Smooth muscle cell (in vitro differentiated cells): ENCODE measurements around the gene MRPS18A. TPM values are rescaled to one million over a fixed set of nuclear protein-coding genes. Genes with fewer than 3 reads are reported as not detected.

Experiments used
- DNase-seq: peaks from one replicate; lab custom pipeline; 2025; ENCODE audit not compliant: unreplicated experiment; lab: John Stamatoyannopoulos, UW
- H2AFZ ChIP-seq: fragments of 200-600 bp; sonication (generic); 2 replicates; pipeline ENCODE4 v1.6.0; 2016; ENCODE audit warnings: antibody characterized with exemption, low read depth, mild to moderate bottlenecking
- H3F3A ChIP-seq: fragments of 200-600 bp; sonication (generic); 2 replicates; pipeline ENCODE4 v1.6.0; 2017; ENCODE audit warnings: antibody characterized with exemption, low read depth
- H3K27ac ChIP-seq: fragments of 200-600 bp; sonication (generic); 2 replicates; pipeline ENCODE4 v1.5.1; 2016; ENCODE audit warnings: low read depth, mild to moderate bottlenecking
- H3K27me3 ChIP-seq: fragments of 200-600 bp; sonication (generic); 2 replicates; pipeline ENCODE4 v1.6.1; 2016; ENCODE audit warnings: low read depth, mild to moderate bottlenecking
- H3K36me3 ChIP-seq: fragments of 200-600 bp; sonication (generic); 2 replicates; pipeline ENCODE4 v1.5.1; 2016; ENCODE audit warnings: low read depth
- H3K4me1 ChIP-seq: fragments of 200-600 bp; sonication (generic); 2 replicates; pipeline ENCODE4 v1.5.1; 2016; ENCODE audit warnings: low read depth
- H3K4me2 ChIP-seq: fragments of 200-600 bp; sonication (generic); 2 replicates; pipeline ENCODE4 v1.6.0; 2016; ENCODE audit warnings: mild to moderate bottlenecking
- H3K4me3 ChIP-seq: fragments of 200-600 bp; sonication (generic); 2 replicates; pipeline ENCODE4 v1.5.1; 2016; ENCODE audit warnings: mild to moderate bottlenecking
- H3K79me2 ChIP-seq: fragments of 200-600 bp; sonication (generic); 2 replicates; pipeline ENCODE4 v1.6.0; 2016; ENCODE audit warnings: low read depth, mild to moderate bottlenecking
- H3K9ac ChIP-seq: fragments of 200-600 bp; sonication (generic); 2 replicates; pipeline ENCODE4 v1.6.0; 2016; ENCODE audit warnings: low read depth
- H3K9me3 ChIP-seq: fragments of 200-600 bp; sonication (generic); replicated peaks from 2 replicates; pipeline ENCODE4 v1.5.1; 2016; ENCODE audit warnings: low read depth
- H4K20me1 ChIP-seq: fragments of 200-600 bp; sonication (generic); 2 replicates; pipeline ENCODE4 v1.6.0; 2016; ENCODE audit warnings: low read depth
- WGBS: methylation state at CpG from one replicate; pipeline ENCODE4 v1.1.7; 2016; ENCODE audit warnings: low lambda C conversion rate; 5-methylcytosine and 5-hydroxymethylcytosine counted together
- polyA plus RNA-seq: library from polyadenylated mRNA; unstranded; fragments of >200 nt; fragmentation: Nextera tagmentation; extraction: Ambion mirVana; gene quantifications from 2 replicates; pipeline ENCODE4 v1.2.1, GENCODE V29; 2016
- total RNA-seq: library from RNA; depleted of rRNA; stranded (reverse); fragments of >200 nt; gene quantifications from 2 replicates; pipeline ENCODE4 v1.2.3, GENCODE V29; 2014
- TF ChIP-seq, protein P1 (sequence below): fragments of 200-600 bp; sonication (generic); IDR thresholded peaks from 2 replicates; pipeline ENCODE4 v1.5.1; 2017; ENCODE audit warnings: borderline replicate concordance, mild to moderate bottlenecking, antibody characterized with exemption; ENCODE audit not compliant: insufficient read depth, poor library complexity, severe bottlenecking

The MRPS18A gene
- total and polyA plus RNA-seq, 2 experiments from 2014 or later: 40.4 to 59.9 TPM

- Histone ChIP-seq H3F3A (no peaks in the 10 kb centered on the region), H3K4me1 (peaks cover 5% of the 10 kb centered on the region), H3K36me3 (no peaks in the 10 kb centered on the region), H3K4me3 (no peak overlapping the region), H3K9ac (no peak overlapping the region), H4K20me1 (no peaks in the 10 kb centered on the region), H3K27me3 (no peaks in the 10 kb centered on the region), H3K27ac (no peak overlapping the region), H3K9me3 (no peaks in the 10 kb centered on the region), H3K79me2 (no peaks in the 10 kb centered on the region), H3K4me2 (no peak overlapping the region), H2AFZ (no peak overlapping the region)
- WGBS: 60% methylated on average over 9 of the region's 9 CpGs
- TF ChIP-seq, protein P1, sequence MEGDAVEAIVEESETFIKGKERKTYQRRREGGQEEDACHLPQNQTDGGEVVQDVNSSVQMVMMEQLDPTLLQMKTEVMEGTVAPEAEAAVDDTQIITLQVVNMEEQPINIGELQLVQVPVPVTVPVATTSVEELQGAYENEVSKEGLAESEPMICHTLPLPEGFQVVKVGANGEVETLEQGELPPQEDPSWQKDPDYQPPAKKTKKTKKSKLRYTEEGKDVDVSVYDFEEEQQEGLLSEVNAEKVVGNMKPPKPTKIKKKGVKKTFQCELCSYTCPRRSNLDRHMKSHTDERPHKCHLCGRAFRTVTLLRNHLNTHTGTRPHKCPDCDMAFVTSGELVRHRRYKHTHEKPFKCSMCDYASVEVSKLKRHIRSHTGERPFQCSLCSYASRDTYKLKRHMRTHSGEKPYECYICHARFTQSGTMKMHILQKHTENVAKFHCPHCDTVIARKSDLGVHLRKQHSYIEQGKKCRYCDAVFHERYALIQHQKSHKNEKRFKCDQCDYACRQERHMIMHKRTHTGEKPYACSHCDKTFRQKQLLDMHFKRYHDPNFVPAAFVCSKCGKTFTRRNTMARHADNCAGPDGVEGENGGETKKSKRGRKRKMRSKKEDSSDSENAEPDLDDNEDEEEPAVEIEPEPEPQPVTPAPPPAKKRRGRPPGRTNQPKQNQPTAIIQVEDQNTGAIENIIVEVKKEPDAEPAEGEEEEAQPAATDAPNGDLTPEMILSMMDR: peak; percentile 60
- no peak for DNase-seq
These were observed 36.2 kb upstream of the MRPS18A start for GRCh38 chr6:43723737-43724295.

DNA sequence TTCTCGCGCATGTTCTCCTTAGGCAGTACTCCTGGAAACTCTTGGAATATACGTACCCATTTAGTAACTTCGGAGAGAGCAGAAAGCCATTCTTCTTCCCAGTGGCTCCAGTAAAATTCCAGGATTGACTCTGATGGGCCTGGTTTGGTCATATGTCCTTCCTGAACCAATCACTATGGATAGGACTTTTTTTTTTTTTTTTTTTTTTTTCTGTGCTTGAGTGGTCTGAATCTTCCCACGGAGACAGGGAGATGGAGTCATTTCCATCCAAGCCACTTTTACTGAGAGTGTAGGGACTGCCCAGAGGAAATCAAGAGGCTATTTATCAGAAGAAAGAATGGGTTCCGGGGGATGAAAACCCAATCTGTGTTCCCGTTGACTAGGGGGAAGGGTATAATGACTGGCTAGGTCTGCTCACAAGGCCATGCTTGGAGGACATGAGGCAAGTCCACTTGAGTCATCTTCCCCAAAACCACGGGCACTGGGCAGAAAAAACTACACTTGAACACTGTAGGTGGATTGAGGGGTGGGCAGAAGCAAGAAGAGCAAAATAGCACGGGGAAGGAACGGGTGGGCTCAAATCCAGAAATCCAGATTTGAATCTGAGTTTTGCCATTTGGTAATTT, 35.4 kb upstream of the MRPS18A start:
- no peak overlapping the region for H3K4me3 ChIP-seq
- no peaks in the 10 kb centered on the region for H3F3A ChIP-seq
- H4K20me1 ChIP-seq: no peaks in the 10 kb centered on the region
- no peaks in the 10 kb centered on the region for H3K36me3 ChIP-seq
- no peak overlapping the region for H3K4me2 ChIP-seq
- no peak overlapping the region for H2AFZ ChIP-seq
- no peak for DNase-seq
- no peak overlapping the region for H3K27ac ChIP-seq
- no peaks in the 10 kb centered on the region for H3K27me3 ChIP-seq
- no peaks in the 10 kb centered on the region for H3K79me2 ChIP-seq
- H3K9ac ChIP-seq: no peak overlapping the region
- peaks cover 5% of the 10 kb centered on the region for H3K4me1 ChIP-seq
- 60% methylated on average over 10 of the region's 10 CpGs for WGBS
- no peaks in the 10 kb centered on the region for H3K9me3 ChIP-seq
- TF ChIP-seq, protein P1: no peak

DNA sequence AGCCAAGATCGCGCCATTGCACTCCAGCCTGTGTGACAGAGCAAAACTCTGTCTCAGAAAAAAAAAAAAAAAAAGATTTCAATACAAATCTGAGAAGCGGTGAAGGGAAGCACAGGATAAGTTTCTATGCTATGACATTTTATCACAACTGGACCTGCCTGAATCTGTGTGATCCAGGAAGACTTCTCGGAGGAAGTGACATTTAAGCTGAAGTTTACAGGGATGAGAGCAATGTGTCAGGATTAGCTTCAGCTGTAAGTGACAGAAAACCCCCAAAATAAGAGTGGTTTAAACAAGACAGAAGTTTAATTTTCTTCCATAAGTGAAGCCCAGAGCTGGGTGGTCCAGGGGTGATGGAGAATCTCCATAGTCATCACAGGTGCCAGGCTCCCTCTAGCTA, 33.4 kb upstream of the MRPS18A start:
- no peak for DNase-seq
- H3K9ac ChIP-seq: no peak overlapping the region
- H3K36me3 ChIP-seq: no peaks in the 10 kb centered on the region
- no peaks in the 10 kb centered on the region for H3F3A ChIP-seq
- no peaks in the 10 kb centered on the region for H3K27me3 ChIP-seq
- H3K4me2 ChIP-seq: no peak overlapping the region
- H4K20me1 ChIP-seq: no peaks in the 10 kb centered on the region
- H3K9me3 ChIP-seq: no peaks in the 10 kb centered on the region
- no peak overlapping the region for H3K27ac ChIP-seq
- no peaks in the 10 kb centered on the region for H3K79me2 ChIP-seq
- no peak overlapping the region for H2AFZ ChIP-seq
- 93% methylated on average over 4 of the region's 4 CpGs for WGBS
- peaks cover 5% of the 10 kb centered on the region for H3K4me1 ChIP-seq
- no peak overlapping the region for H3K4me3 ChIP-seq
- TF ChIP-seq, protein P1: no peak

GRCh38 chr6:43719511-43719910, 31.9 kb upstream of the MRPS18A start:
- TF ChIP-seq, protein P1: no peak
- Histone ChIP-seq H3K27ac (no peak overlapping the region), H3F3A (no peaks in the 10 kb centered on the region), H4K20me1 (no peaks in the 10 kb centered on the region), H3K36me3 (no peaks in the 10 kb centered on the region), H3K4me2 (no peak overlapping the region), H3K4me1 (peaks cover 9% of the 10 kb centered on the region), H3K27me3 (no peaks in the 10 kb centered on the region), H3K4me3 (no peak overlapping the region), H3K9me3 (no peaks in the 10 kb centered on the region), H2AFZ (no peak overlapping the region), H3K79me2 (no peaks in the 10 kb centered on the region), H3K9ac (no peak overlapping the region)
- no peak for DNase-seq
- WGBS: 93% methylated on average over 7 of the region's 7 CpGs
